Measurements from ENCODE around the gene CABP7.

The CABP7 gene

GRCh38 chr22:29723766-29724165 is 4.0 kb downstream of the CABP7 start:
- DNase-seq = no peak

- DNase-seq = no peak
These were observed 5.0 kb downstream of the CABP7 start for GRCh38 chr22:29724843-29725242.

GRCh38 chr22:29726106-29726505 is 6.3 kb downstream of the CABP7 start:
- no peak for DNase-seq

- DNase-seq = no peak
These were observed 6.8 kb downstream of the CABP7 start for GRCh38 chr22:29726512-29727130.

GRCh38 chr22:29727131-29727523 is 7.3 kb downstream of the CABP7 start:
- DNase-seq = no peak

- no peak for DNase-seq
These were observed 9.4 kb downstream of the CABP7 start for GRCh38 chr22:29729161-29729560.

- no peak for DNase-seq
These were observed 11.5 kb downstream of the CABP7 start for GRCh38 chr22:29731058-29731850.

GRCh38 chr22:29732883-29733282 is 13.1 kb downstream of the CABP7 start:
- DNase-seq = no peak

- DNase-seq = no peak
These were observed 13.8 kb downstream of the CABP7 start for GRCh38 chr22:29733362-29734201.

GRCh38 chr22:29734406-29734805 is 14.6 kb downstream of the CABP7 start:
- no peak for DNase-seq

- DNase-seq = no peak
These were observed 15.0 kb downstream of the CABP7 start for GRCh38 chr22:29734838-29735237.

GRCh38 chr22:29735416-29735815 is 15.6 kb downstream of the CABP7 start:
- no peak for DNase-seq

- DNase-seq = no peak
These were observed 17.7 kb downstream of the CABP7 start for GRCh38 chr22:29737251-29738117.

GRCh38 chr22:29738118-29738815 is 18.5 kb downstream of the CABP7 start:
- DNase-seq = no peak

GRCh38 chr22:29739346-29739875 is 19.6 kb downstream of the CABP7 start:
- DNase-seq = no peak

- no peak for DNase-seq
These were observed 20.4 kb downstream of the CABP7 start for GRCh38 chr22:29740216-29740615.

- DNase-seq = no peak
These were observed 22.1 kb downstream of the CABP7 start for GRCh38 chr22:29741926-29742325.

GRCh38 chr22:29742326-29742725 is 22.5 kb downstream of the CABP7 start:
- DNase-seq = no peak

GRCh38 chr22:29744902-29745301 is 25.1 kb downstream of the CABP7 start:
- no peak for DNase-seq

GRCh38 chr22:29747832-29748231 is 28.0 kb downstream of the CABP7 start:
- DNase-seq = no peak

- DNase-seq = no peak
These were observed 28.6 kb downstream of the CABP7 start for GRCh38 chr22:29748248-29748893.
